MCF 10A (cell line): ENCODE data around the gene GABRB1. TPM values are rescaled to one million over a fixed set of nuclear protein-coding genes. Genes with fewer than 3 reads are reported as not detected.
"Not testable (repeated sequence)": the region's sequence is repeated elsewhere in the genome, so short reads cannot be mapped to it uniquely, and the experiment has no call there.

ENCODE experiments used
- BruUV-seq: library from RNA; stranded (reverse); fragments of 400-500 nt; replicated peaks from 2 replicates; lab custom pipeline; 2021; lab: Mats Ljungman, UMichigan
- CTCF ChIA-PET: fragments of 300-600 bp; sonication (Branson Sonifier 250); formaldehyde crosslinking; extraction: SDS; loops from one replicate; lab custom pipeline; 2021; ENCODE audit warnings: antibody characterized with exemption, inconsistent platforms; lab: Yijun Ruan, JAX
- POLR2A ChIA-PET: fragments of 300-600, 350-650 bp; sonication (Branson Sonifier 250); formaldehyde crosslinking; extraction: SDS; loops from one replicate; lab custom pipeline; 2020; ENCODE audit warnings: antibody characterized with exemption, inconsistent platforms; lab: Yijun Ruan, JAX
- DNase-seq: peaks from one replicate; pipeline ENCODE4 v3.0.0-alpha.2; 2018; ENCODE audit not compliant: unreplicated experiment
- H3K27ac Mint-ChIP-seq: one replicate; pipeline ENCODE4 v1.8.0; 2022; ENCODE audit warnings: mild to moderate bottlenecking, low read depth, mixed read lengths; ENCODE audit not compliant: unreplicated experiment
- H3K27me3 Mint-ChIP-seq: one replicate; pipeline ENCODE4 v1.8.0; 2022; ENCODE audit warnings: mixed read lengths; ENCODE audit not compliant: insufficient read depth, unreplicated experiment
- H3K36me3 Mint-ChIP-seq: one replicate; pipeline ENCODE4 v1.8.0; 2022; ENCODE audit warnings: mild to moderate bottlenecking, moderate library complexity, mixed read lengths; ENCODE audit not compliant: insufficient read depth, unreplicated experiment
- H3K4me1 Mint-ChIP-seq: one replicate; pipeline ENCODE4 v1.8.0; 2022; ENCODE audit warnings: mixed read lengths; ENCODE audit not compliant: insufficient read depth, unreplicated experiment
- H3K4me3 Mint-ChIP-seq: one replicate; pipeline ENCODE4 v1.8.0; 2022; ENCODE audit warnings: mild to moderate bottlenecking, moderate library complexity, mixed read lengths; ENCODE audit not compliant: unreplicated experiment
- H3K9me3 Mint-ChIP-seq: one replicate; pipeline ENCODE4 v1.8.0; 2022; ENCODE audit warnings: mixed read lengths; ENCODE audit not compliant: unreplicated experiment
- intact Hi-C: fragments of 100-400 bp; cut with micrococcal nuclease; formaldehyde crosslinking; loops from 2 replicates; pipeline ENCODE4 v1.14.1; 2022
- total RNA-seq: library from RNA; stranded (reverse); gene quantifications from 2 replicates; pipeline ENCODE4 v1.2.3, GENCODE V29; 2022
- TF ChIP-seq, protein P1 (sequence below): fragments of 200-600 bp; IDR thresholded peaks from one replicate; pipeline ENCODE4 v1.8.0; 2022; ENCODE audit warnings: antibody characterized with exemption, mild to moderate bottlenecking; ENCODE audit not compliant: unreplicated experiment

The GABRB1 gene
- total RNA-seq, 1 experiment from 2014 or later, result not detected

DNA sequence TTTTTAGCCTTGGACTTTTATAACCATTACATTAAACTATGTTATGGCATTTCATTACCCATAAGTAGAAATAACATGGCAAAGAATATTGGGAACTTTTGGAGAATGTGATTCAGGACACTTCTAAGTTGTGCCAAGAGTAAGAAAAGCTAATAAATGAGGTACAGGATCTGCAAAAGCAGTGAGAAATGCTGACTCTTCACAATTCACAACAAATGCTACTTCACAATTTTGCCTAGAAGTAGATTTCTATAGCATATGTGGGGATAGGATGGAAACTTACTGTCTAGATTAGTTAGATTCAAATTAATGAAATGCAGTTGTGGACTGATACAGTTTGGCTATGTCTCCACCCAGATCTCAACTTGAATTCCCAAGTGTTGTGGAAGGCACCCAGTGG, 258.4 kb downstream of the GABRB1 start:
- no peak for DNase-seq
- H3K4me1 Mint-ChIP-seq, result no peaks in the 10 kb centered on the region
- H3K27ac Mint-ChIP-seq, result no peak overlapping the region
- POLR2A ChIA-PET, result no interaction called here
- no peak overlapping the region for H3K4me3 Mint-ChIP-seq
- TF ChIP-seq, protein P1, sequence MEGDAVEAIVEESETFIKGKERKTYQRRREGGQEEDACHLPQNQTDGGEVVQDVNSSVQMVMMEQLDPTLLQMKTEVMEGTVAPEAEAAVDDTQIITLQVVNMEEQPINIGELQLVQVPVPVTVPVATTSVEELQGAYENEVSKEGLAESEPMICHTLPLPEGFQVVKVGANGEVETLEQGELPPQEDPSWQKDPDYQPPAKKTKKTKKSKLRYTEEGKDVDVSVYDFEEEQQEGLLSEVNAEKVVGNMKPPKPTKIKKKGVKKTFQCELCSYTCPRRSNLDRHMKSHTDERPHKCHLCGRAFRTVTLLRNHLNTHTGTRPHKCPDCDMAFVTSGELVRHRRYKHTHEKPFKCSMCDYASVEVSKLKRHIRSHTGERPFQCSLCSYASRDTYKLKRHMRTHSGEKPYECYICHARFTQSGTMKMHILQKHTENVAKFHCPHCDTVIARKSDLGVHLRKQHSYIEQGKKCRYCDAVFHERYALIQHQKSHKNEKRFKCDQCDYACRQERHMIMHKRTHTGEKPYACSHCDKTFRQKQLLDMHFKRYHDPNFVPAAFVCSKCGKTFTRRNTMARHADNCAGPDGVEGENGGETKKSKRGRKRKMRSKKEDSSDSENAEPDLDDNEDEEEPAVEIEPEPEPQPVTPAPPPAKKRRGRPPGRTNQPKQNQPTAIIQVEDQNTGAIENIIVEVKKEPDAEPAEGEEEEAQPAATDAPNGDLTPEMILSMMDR, result no peak
- H3K27me3 Mint-ChIP-seq, result peaks cover 57% of the 10 kb centered on the region
- intact Hi-C loops, result no loop called here
- CTCF ChIA-PET, result no interaction called here
- H3K36me3 Mint-ChIP-seq, result no peaks in the 10 kb centered on the region
- no TSS peak for BruUV-seq
- H3K9me3 Mint-ChIP-seq, result no peaks in the 10 kb centered on the region

GRCh38 chr4:47290873-47291272, 259.5 kb downstream of the GABRB1 start:
- CTCF ChIA-PET, BruUV-seq, H3K9me3 Mint-ChIP-seq, H3K4me3 Mint-ChIP-seq, POLR2A ChIA-PET, H3K27ac Mint-ChIP-seq, DNase-seq, H3K36me3 Mint-ChIP-seq, H3K4me1 Mint-ChIP-seq, intact Hi-C loops: not testable (repeated sequence)
- peaks cover 57% of the 10 kb centered on the region for H3K27me3 Mint-ChIP-seq

DNA sequence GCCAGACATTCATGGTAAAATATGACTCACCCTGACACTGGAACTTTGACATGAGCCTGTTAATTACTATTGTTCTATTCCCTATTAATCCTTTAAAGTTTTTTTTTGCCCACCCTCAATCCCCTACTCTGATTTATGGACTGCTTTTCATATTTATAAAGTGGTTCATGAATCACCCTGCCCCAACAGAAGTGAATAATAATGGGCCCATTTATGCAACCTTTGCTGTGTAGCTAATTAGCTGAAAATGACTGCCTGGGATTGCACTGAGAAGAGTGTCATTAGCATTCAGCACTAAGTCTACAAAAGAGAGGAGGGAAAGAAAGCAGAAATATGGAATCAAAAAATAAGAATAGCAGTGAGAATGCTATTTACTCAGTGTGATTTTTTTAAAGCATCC, 277.8 kb downstream of the GABRB1 start:
- Mint-ChIP-seq H3K27ac (no peak overlapping the region), H3K4me1 (no peaks in the 10 kb centered on the region), H3K9me3 (no peaks in the 10 kb centered on the region), H3K27me3 (peaks cover 40% of the 10 kb centered on the region), H3K36me3 (no peaks in the 10 kb centered on the region), H3K4me3 (no peak overlapping the region)
- DNase-seq, result no peak
- TF ChIP-seq, protein P1, result no peak
- intact Hi-C loops, result no loop called here
- POLR2A ChIA-PET, result no interaction called here
- no TSS peak for BruUV-seq
- CTCF ChIA-PET, result no interaction called here

- no peak overlapping the region for H3K27ac Mint-ChIP-seq
- ChIA-PET CTCF (no interaction called here), POLR2A (no interaction called here)
- no peak overlapping the region for H3K4me3 Mint-ChIP-seq
- no peaks in the 10 kb centered on the region for H3K36me3 Mint-ChIP-seq
- BruUV-seq, result no TSS peak
- H3K9me3 Mint-ChIP-seq, result no peaks in the 10 kb centered on the region
- no peak for DNase-seq
- peaks cover 13% of the 10 kb centered on the region for H3K27me3 Mint-ChIP-seq
- H3K4me1 Mint-ChIP-seq, result no peaks in the 10 kb centered on the region
- intact Hi-C loops, result no loop called here
- TF ChIP-seq, protein P1, result no peak
These were observed 280.8 kb downstream of the GABRB1 start for GRCh38 chr4:47312170-47312569.

- Mint-ChIP-seq H3K27me3 (peaks cover 13% of the 10 kb centered on the region), H3K27ac (no peak overlapping the region), H3K36me3 (no peaks in the 10 kb centered on the region), H3K4me1 (no peaks in the 10 kb centered on the region), H3K9me3 (no peaks in the 10 kb centered on the region), H3K4me3 (no peak overlapping the region)
- BruUV-seq, result no TSS peak
- POLR2A ChIA-PET, result no interaction called here
- intact Hi-C loops, result no loop called here
- no peak for DNase-seq
- TF ChIP-seq, protein P1, result no peak
- CTCF ChIA-PET, result interaction anchor here (0.7 kb wide), 1 partner anchor 83 kb away, joined by 4 read pairs; no protein-coding TSS in a partner anchor
These were observed 282.0 kb downstream of the GABRB1 start for GRCh38 chr4:47313384-47313783.
